IMR-90 (cell line): ENCODE measurements around the gene SLC9A3. TPM values are rescaled to one million over a fixed set of nuclear protein-coding genes. Genes with fewer than 3 reads are reported as not detected.

Experiments used
- ATAC-seq: fragments of 200-7000 bp; cut with Tn5 transposase; 2 replicates; pipeline ENCODE4 v1.9.1; 2020; ENCODE audit warnings: low read depth, mild to moderate bottlenecking, moderate library complexity
- BruUV-seq: library from RNA; stranded (reverse); fragments of 400-500 nt; replicated peaks from 2 replicates; lab custom pipeline; 2021; lab: Mats Ljungman, UMichigan
- CTCF ChIA-PET: fragments of 300-600 bp; formaldehyde crosslinking; extraction: SDS; loops from one replicate; lab custom pipeline; 2021; ENCODE audit warnings: antibody characterized with exemption; lab: Yijun Ruan, JAX
- POLR2A ChIA-PET: fragments of 300-600 bp; sonication (Branson Sonifier 250); formaldehyde crosslinking; loops from one replicate; lab custom pipeline; 2022; ENCODE audit warnings: antibody characterized with exemption; ENCODE audit not compliant: unreplicated experiment; lab: Charles Lee
- DNase-seq: peaks from one replicate; pipeline ENCODE4 v3.0.0; 2013
- H2AFZ ChIP-seq: replicated peaks from 2 replicates; pipeline ENCODE3; 2013; ENCODE audit warnings: low read length, mild to moderate bottlenecking; ENCODE audit not compliant: poor library complexity
- H2AK5ac ChIP-seq: 2 replicates; pipeline ENCODE4 v1.6.1; 2013; ENCODE audit warnings: low read depth, low read length, inconsistent platforms
- H2AK9ac ChIP-seq: replicated peaks from 2 replicates; pipeline ENCODE3; 2013; ENCODE audit warnings: mild to moderate bottlenecking, low read depth, low read length, moderate library complexity; ENCODE audit not compliant: poor library complexity
- H2BK120ac ChIP-seq: 2 replicates; pipeline ENCODE4 v1.6.1; 2013; ENCODE audit warnings: low read depth, low read length, inconsistent platforms
- H2BK15ac ChIP-seq: 3 replicates; pipeline ENCODE4 v1.6.1; 2013; ENCODE audit warnings: low read depth, low read length, inconsistent platforms
- H2BK20ac ChIP-seq: 2 replicates; pipeline ENCODE4 v1.6.1; 2013; ENCODE audit warnings: low read depth, mild to moderate bottlenecking, inconsistent platforms, low read length, moderate library complexity
- H2BK5ac ChIP-seq: 2 replicates; pipeline ENCODE4 v1.6.1; 2013; ENCODE audit warnings: mild to moderate bottlenecking, low read depth, low read length, inconsistent platforms; ENCODE audit not compliant: poor library complexity, severe bottlenecking
- H3K14ac ChIP-seq: replicated peaks from 2 replicates; pipeline ENCODE4 v1.6.1; 2013; ENCODE audit warnings: low read depth, low read length, inconsistent platforms
- H3K18ac ChIP-seq: 2 replicates; pipeline ENCODE4 v1.6.1; 2013; ENCODE audit warnings: low read depth, low read length, control low read depth
- H3K23ac ChIP-seq: 2 replicates; pipeline ENCODE4 v1.6.1; 2013; ENCODE audit warnings: low read depth, low read length, inconsistent platforms
- H3K27ac ChIP-seq: 2 replicates; pipeline ENCODE4 v1.5.1; 2013; ENCODE audit warnings: mild to moderate bottlenecking, control low read depth, low read length; ENCODE audit not compliant: insufficient read depth
- H3K27me3 ChIP-seq: 2 replicates; pipeline ENCODE4 v1.6.1; 2013; ENCODE audit warnings: low read length; ENCODE audit not compliant: control insufficient read depth, insufficient read depth
- H3K36me3 ChIP-seq: 2 replicates; pipeline ENCODE4 v1.6.1; 2013; ENCODE audit warnings: low read length, mixed read lengths; ENCODE audit not compliant: control insufficient read depth, insufficient read depth
- H3K4ac ChIP-seq: 2 replicates; pipeline ENCODE4 v1.6.1; 2013; ENCODE audit warnings: low read depth, low read length, inconsistent platforms
- H3K4me1 ChIP-seq: 2 replicates; pipeline ENCODE4 v1.6.1; 2013; ENCODE audit warnings: low read length, mixed read lengths; ENCODE audit not compliant: control insufficient read depth, insufficient read depth
- H3K4me2 ChIP-seq: 2 replicates; pipeline ENCODE4 v1.6.1; 2013; ENCODE audit warnings: low read depth, mild to moderate bottlenecking, control low read depth, low read length, moderate library complexity
- H3K4me3 ChIP-seq: 2 replicates; pipeline ENCODE4 v1.5.1; 2013; ENCODE audit warnings: low read depth, mild to moderate bottlenecking, control low read depth, low read length, moderate library complexity; ENCODE audit not compliant: insufficient read depth
- H3K56ac ChIP-seq: 2 replicates; pipeline ENCODE4 v1.6.1; 2013; ENCODE audit warnings: low read length, inconsistent platforms; ENCODE audit not compliant: insufficient read depth; ENCODE audit errors: extremely low read depth
- H3K79me1 ChIP-seq, 2 experiments: 2 replicates each; pipeline ENCODE4 v1.6.1; 2013; ENCODE audit warnings: low read length in 2 of 2, inconsistent platforms in 1 of 2, low read depth in 1 of 2
- H3K9ac ChIP-seq: 2 replicates; pipeline ENCODE4 v1.6.1; 2013; ENCODE audit warnings: low read depth, low read length, control low read depth
- H3K9me1 ChIP-seq: 2 replicates; pipeline ENCODE4 v1.6.1; 2013; ENCODE audit warnings: low read length, inconsistent platforms; ENCODE audit not compliant: insufficient read depth
- H3K9me3 ChIP-seq: 2 replicates; pipeline ENCODE4 v1.6.1; 2013; ENCODE audit warnings: low read length; ENCODE audit not compliant: control insufficient read depth, insufficient read depth
- H4K20me1 ChIP-seq: 2 replicates; pipeline ENCODE4 v1.6.1; 2013; ENCODE audit warnings: low read length, inconsistent platforms; ENCODE audit not compliant: insufficient read depth
- H4K5ac ChIP-seq: 2 replicates; pipeline ENCODE4 v1.6.1; 2013; ENCODE audit warnings: mild to moderate bottlenecking, low read depth, low read length, control low read depth
- H4K8ac ChIP-seq, 2 experiments: 2 replicates each; pipeline ENCODE4 v1.6.1; 2013; ENCODE audit warnings: low read depth in 2 of 2, low read length in 2 of 2, control low read depth in 1 of 2, inconsistent platforms in 1 of 2
- H4K91ac ChIP-seq: 2 replicates; pipeline ENCODE4 v1.6.1; 2013; ENCODE audit warnings: low read depth, low read length, inconsistent platforms; ENCODE audit not compliant: insufficient read depth
- CTCF ChIP-seq: conservative IDR thresholded peaks from 2 replicates; pipeline ENCODE4 v1.5.1; 2012; ENCODE audit warnings: mild to moderate bottlenecking, low read depth, low read length, improper control_type of control experiment
- FOS ChIP-seq: fragments of 150-350 bp; IDR thresholded peaks from 2 replicates; pipeline ENCODE4 v1.6.1; 2016; ENCODE audit warnings: low read depth, low read length
- WGBS, 2 experiments: methylation state at CpG; one replicate each; pipeline versions ENCODE4 v1.1.5 to v1.1.7; 2013; ENCODE audit warnings: missing lambda C conversion rate in 2 of 2; ENCODE audit not compliant: insufficient read length in 1 of 2; ENCODE audit errors: extremely low coverage in 2 of 2; 5-methylcytosine and 5-hydroxymethylcytosine counted together
- dilution Hi-C: fragments of 300-500 bp; cut with HindIII; formaldehyde crosslinking; loops from one replicate; pipeline ENCODE4 v1.14.3; 2018; ENCODE audit warnings: low sequenced_read_pairs; ENCODE audit not compliant: unreplicated experiment
- in situ Hi-C: fragments of 300-500 bp; cut with MboI; formaldehyde crosslinking; loops from 3 replicates; pipeline ENCODE4 v1.14.3; 2019; ENCODE audit warnings: low sequenced_read_pairs, inconsistent platforms, mixed read lengths
- intact Hi-C: fragments of 100-400 bp; cut with micrococcal nuclease; formaldehyde crosslinking; loops from 2 replicates; pipeline ENCODE4 v1.10.0; 2022
- polyA plus RNA-seq, 3 experiments: library from polyadenylated mRNA; depleted of rRNA; stranded (reverse); fragments of >200 nt; gene quantifications; 2 replicates each; pipeline ENCODE4 v1.2.3, GENCODE V29; 2012; ENCODE audit warnings: low replicate concordance in 1 of 3
- total RNA-seq: library from RNA; depleted of rRNA; stranded (reverse); fragments of >200 nt; gene quantifications from 2 replicates; pipeline ENCODE4 v1.2.3, GENCODE V29; 2012

Gene SLC9A3
- total and polyA plus RNA-seq, 2 of the 4 experiments (the other 2 are of a cell fraction): 0.72 to 1.5 TPM

GRCh38 chr5:453725-454481, 70.3 kb downstream of the SLC9A3 start:
- no peak overlapping the region for H3K56ac ChIP-seq
- peaks cover 29 to 71% of the 10 kb centered on the region in 2 experiments for H3K79me1 ChIP-seq
- no peak overlapping the region for H3K4me2 ChIP-seq
- no peak overlapping the region for H2BK20ac ChIP-seq
- H2BK120ac ChIP-seq: no peak overlapping the region
- H4K20me1 ChIP-seq: peaks cover 31% of the 10 kb centered on the region
- no TSS peak for BruUV-seq
- H3K4me3 ChIP-seq: no peak overlapping the region
- H3K36me3 ChIP-seq: peaks cover 67% of the 10 kb centered on the region
- H2AK9ac ChIP-seq: no peak overlapping the region
- DNase-seq: no peak
- ChIA-PET CTCF (no interaction called here), POLR2A (no interaction called here)
- dilution Hi-C loops: no loop called here
- TF ChIP-seq CTCF (no peak), FOS (no peak)
- H3K9me3 ChIP-seq: peaks cover 7% of the 10 kb centered on the region
- peaks cover 22% of the 10 kb centered on the region; the same call in 1 of the 2 replicates for H3K9me1 ChIP-seq
- H2AFZ ChIP-seq: no peak overlapping the region
- no peak overlapping the region for H4K5ac ChIP-seq
- no peak overlapping the region for H2BK15ac ChIP-seq
- no peak overlapping the region for H3K27ac ChIP-seq
- H3K9ac ChIP-seq: no peak overlapping the region
- peaks cover 2% of the 10 kb centered on the region for H3K4me1 ChIP-seq
- no peak overlapping the region for H4K8ac ChIP-seq
- H2BK5ac ChIP-seq: no peak overlapping the region
- in situ Hi-C loops: no loop called here
- no peak overlapping the region for H3K4ac ChIP-seq
- H3K23ac ChIP-seq: no peak overlapping the region
- no peaks in the 10 kb centered on the region for H3K27me3 ChIP-seq
- no peak overlapping the region for H4K91ac ChIP-seq
- no peak for ATAC-seq
- WGBS, 2 experiments: 100% methylated on average over 3 of the region's 16 CpGs; no CpG with 5 or more reads in 1 of the 2 experiments
- H3K14ac ChIP-seq: no peak overlapping the region
- intact Hi-C loops: no loop called here
- H3K18ac ChIP-seq: no peak overlapping the region
- H2AK5ac ChIP-seq: no peak overlapping the region
